ENCODE data around the gene PIN1.

GRCh38 chr19:9848762-9849161 is 13.6 kb downstream of the PIN1 start:
- TF ChIP-seq POLR2A (IDR thresholded peaks at IDR 0.05) (no peak), CTCF (IDR thresholded peaks at IDR 0.05 in 8 of 11, conservative IDR thresholded peaks at IDR 0.05 in 3 of 11) (no peak)
